Subcutaneous abdominal adipose tissue (tissue), 5 donors: ENCODE results near the gene C1QTNF3.

Experiments
- H3K27ac ChIP-seq: one replicate; pipeline ENCODE4 v1.7.0; 2013; ENCODE audit warnings: low read depth, mild to moderate bottlenecking, inconsistent platforms, low read length, moderate library complexity
- H3K27me3 ChIP-seq, 5 donors: one replicate each; pipeline ENCODE4 v1.7.0; 2013; ENCODE audit warnings: low read length in 5 of 5, inconsistent platforms in 1 of 5; ENCODE audit not compliant: control insufficient read depth in 5 of 5, insufficient read depth in 4 of 5
- H3K36me3 ChIP-seq, 5 donors: one replicate each; pipeline ENCODE4 v1.7.0; 2013; ENCODE audit warnings: low read length in 5 of 5; ENCODE audit not compliant: control insufficient read depth in 5 of 5, insufficient read depth in 5 of 5
- H3K4me1 ChIP-seq, 5 donors: one replicate each; pipeline ENCODE4 v1.7.0; 2013; ENCODE audit warnings: low read length in 5 of 5, mild to moderate bottlenecking in 3 of 5, moderate library complexity in 1 of 5; ENCODE audit not compliant: control insufficient read depth in 5 of 5, insufficient read depth in 5 of 5
- H3K4me3 ChIP-seq, 5 donors: one replicate each; pipeline ENCODE4 v1.7.0; 2013; ENCODE audit warnings: low read length in 5 of 5, low read depth in 1 of 5
- H3K9ac ChIP-seq, 5 donors: one replicate each; pipeline ENCODE4 v1.7.0; 2013; ENCODE audit warnings: low read length in 5 of 5, mild to moderate bottlenecking in 4 of 5, moderate library complexity in 3 of 5
- H3K9me3 ChIP-seq, 5 donors: one replicate each; pipeline ENCODE4 v1.7.0; 2013; ENCODE audit warnings: low read length in 5 of 5; ENCODE audit not compliant: control insufficient read depth in 5 of 5
- donor health status: healthy.
- donor health status: healthy.
- donor health status: healthy.
- donor health status: healthy.
- donor health status: healthy.

Gene C1QTNF3

GRCh38 chr5:33968211-33969005 lies 74.6 kb downstream of the C1QTNF3 start:
- H3K27me3 ChIP-seq, result peaks cover 0 to 4% (median 0%) of the 10 kb centered on the region in 5 donors
- no peak overlapping the region for H3K27ac ChIP-seq
- no peaks in the 10 kb centered on the region for H3K36me3 ChIP-seq
- H3K4me3 ChIP-seq, result no peak overlapping the region
- H3K9ac ChIP-seq, result no peak overlapping the region
- peaks cover 0 to 3% (median 0%) of the 10 kb centered on the region in 5 donors for H3K4me1 ChIP-seq
- H3K9me3 ChIP-seq, result no peaks in the 10 kb centered on the region
